ENCODE results near the gene FKBP8. TPM values are rescaled to one million over a fixed set of nuclear protein-coding genes. Genes with fewer than 3 reads are reported as not detected.
A peak's percentile ranks its signal among the peaks of the same experiment; 100 is the strongest.

Gene FKBP8
- total RNA-seq, 1 experiment from 2014 or later: 184 TPM

DNA sequence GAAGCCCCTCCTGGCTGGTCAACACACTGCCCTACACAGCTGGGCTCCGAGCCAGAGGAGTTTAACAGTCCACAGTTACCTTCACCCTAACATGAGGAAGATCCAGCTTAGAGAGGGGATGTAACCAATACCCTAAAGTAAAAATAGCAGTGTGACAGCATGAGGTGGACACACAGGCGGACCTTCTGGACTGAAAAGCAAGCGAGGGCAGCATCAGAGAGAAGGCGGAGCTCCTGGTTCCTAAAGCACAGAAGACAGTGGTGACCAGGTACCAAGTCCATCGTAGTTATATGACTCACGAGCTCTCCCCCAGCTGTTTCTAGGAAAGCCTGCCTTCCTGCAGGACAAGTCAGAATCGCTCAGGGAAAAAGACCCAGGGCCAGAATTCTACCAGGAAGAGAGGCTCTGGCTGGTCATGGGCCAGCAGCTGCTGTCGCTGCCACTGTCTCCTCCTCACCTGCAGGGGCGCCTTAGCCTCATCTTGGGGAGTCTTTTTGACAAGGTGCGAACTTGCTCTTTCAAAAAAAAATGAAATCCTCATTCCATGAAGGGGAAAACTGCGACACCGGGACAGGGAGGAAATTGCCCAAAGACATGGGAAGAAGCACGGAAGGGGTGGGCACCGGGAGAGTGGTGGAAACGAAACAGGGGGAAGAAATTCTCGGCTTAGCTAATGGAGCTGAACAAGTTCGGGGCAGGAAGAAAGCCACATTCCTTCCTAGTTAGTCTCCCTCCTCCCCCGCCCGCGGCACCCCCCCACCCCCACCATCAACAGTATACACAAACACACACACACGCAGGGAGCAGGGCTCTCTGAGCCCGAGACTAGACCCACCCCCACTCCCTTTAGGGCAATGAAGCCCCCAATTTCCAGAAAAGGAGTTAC lies 23.2 kb downstream of the FKBP8 start:
- H3K27ac Mint-ChIP-seq (ENCODE audit: unreplicated experiment): peak overlapping the region; percentile 89
- POLR2A ChIA-PET: interaction anchor here (0.5 to 1.9 kb wide), 5 partner anchors 11 to 241 kb away, joined by 4 to 5 read pairs (median 4); partner anchors contain the start of genes KXD1 and UBA52
- peak; percentile 82 to 88 for DNase-seq
- peaks cover 14% of the 10 kb centered on the region for H3K4me1 Mint-ChIP-seq (ENCODE audit: low read depth, unreplicated experiment)
- CTCF ChIA-PET: interaction anchor here (0.5 to 2.8 kb wide), 17 partner anchors 9 to 494 kb away, joined by 3 to 28 read pairs (median 4); partner anchors contain the start of genes COPE, DDX49, KXD1 and REX1BD
- intact Hi-C loops (cut with micrococcal nuclease; ENCODE audit: unreplicated experiment): loop anchor here (1.0 to 5.0 kb wide), 4 partner anchors 16 to 52 kb away; partner anchors contain the start of genes KXD1 and UBA52
- no peaks in the 10 kb centered on the region for H3K9me3 Mint-ChIP-seq (ENCODE audit: unreplicated experiment)
- TF ChIP-seq, protein P1, sequence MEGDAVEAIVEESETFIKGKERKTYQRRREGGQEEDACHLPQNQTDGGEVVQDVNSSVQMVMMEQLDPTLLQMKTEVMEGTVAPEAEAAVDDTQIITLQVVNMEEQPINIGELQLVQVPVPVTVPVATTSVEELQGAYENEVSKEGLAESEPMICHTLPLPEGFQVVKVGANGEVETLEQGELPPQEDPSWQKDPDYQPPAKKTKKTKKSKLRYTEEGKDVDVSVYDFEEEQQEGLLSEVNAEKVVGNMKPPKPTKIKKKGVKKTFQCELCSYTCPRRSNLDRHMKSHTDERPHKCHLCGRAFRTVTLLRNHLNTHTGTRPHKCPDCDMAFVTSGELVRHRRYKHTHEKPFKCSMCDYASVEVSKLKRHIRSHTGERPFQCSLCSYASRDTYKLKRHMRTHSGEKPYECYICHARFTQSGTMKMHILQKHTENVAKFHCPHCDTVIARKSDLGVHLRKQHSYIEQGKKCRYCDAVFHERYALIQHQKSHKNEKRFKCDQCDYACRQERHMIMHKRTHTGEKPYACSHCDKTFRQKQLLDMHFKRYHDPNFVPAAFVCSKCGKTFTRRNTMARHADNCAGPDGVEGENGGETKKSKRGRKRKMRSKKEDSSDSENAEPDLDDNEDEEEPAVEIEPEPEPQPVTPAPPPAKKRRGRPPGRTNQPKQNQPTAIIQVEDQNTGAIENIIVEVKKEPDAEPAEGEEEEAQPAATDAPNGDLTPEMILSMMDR (IDR thresholded peaks at IDR 0.05; ENCODE audit: insufficient read depth in 1 of 2, low read depth in 1 of 2, low read length in 1 of 2, severe bottlenecking in 1 of 2, unreplicated experiment in 1 of 2): peak; percentile 72 to 73
- BruUV-seq (replicated peaks): no TSS peak
- peak overlapping the region; percentile 90 for H3K4me3 ChIP-seq (ENCODE audit: low read depth, low read length)
- no peaks in the 10 kb centered on the region for H3K27me3 ChIP-seq (replicated peaks; ENCODE audit: control insufficient read depth, insufficient read depth, low read length)
- H3K27me3 Mint-ChIP-seq (ENCODE audit: insufficient read depth, unreplicated experiment): no peaks in the 10 kb centered on the region
- H3K9me3 ChIP-seq: no peaks in the 10 kb centered on the region
- peaks cover 15% of the 10 kb centered on the region for H3K36me3 Mint-ChIP-seq (ENCODE audit: insufficient read depth, unreplicated experiment)
- no peaks in the 10 kb centered on the region for H3K36me3 ChIP-seq (ENCODE audit: control insufficient read depth, insufficient read depth, low read length)
- peaks cover 11% of the 10 kb centered on the region for H3K4me1 ChIP-seq
- H3K4me3 Mint-ChIP-seq (ENCODE audit: unreplicated experiment): peak overlapping the region; percentile 81

- Mint-ChIP-seq H3K27me3 (ENCODE audit: insufficient read depth, unreplicated experiment) (no peaks in the 10 kb centered on the region), H3K9me3 (ENCODE audit: unreplicated experiment) (no peaks in the 10 kb centered on the region), H3K4me3 (ENCODE audit: unreplicated experiment) (no peak overlapping the region), H3K27ac (ENCODE audit: unreplicated experiment) (no peak overlapping the region), H3K4me1 (ENCODE audit: low read depth, unreplicated experiment) (peaks cover 24% of the 10 kb centered on the region), H3K36me3 (ENCODE audit: insufficient read depth, unreplicated experiment) (peaks cover 19% of the 10 kb centered on the region)
- Histone ChIP-seq H3K27me3 (replicated peaks; ENCODE audit: control insufficient read depth, insufficient read depth, low read length) (no peaks in the 10 kb centered on the region), H3K36me3 (ENCODE audit: control insufficient read depth, insufficient read depth, low read length) (no peaks in the 10 kb centered on the region), H3K9me3 (no peaks in the 10 kb centered on the region), H3K4me1 (peaks cover 19% of the 10 kb centered on the region), H3K4me3 (ENCODE audit: low read depth, low read length) (no peak overlapping the region)
- BruUV-seq (replicated peaks): no TSS peak
- intact Hi-C loops (cut with micrococcal nuclease; ENCODE audit: unreplicated experiment): no loop called here
- TF ChIP-seq, protein P1 (IDR thresholded peaks at IDR 0.05; ENCODE audit: insufficient read depth in 1 of 2, low read depth in 1 of 2, low read length in 1 of 2, severe bottlenecking in 1 of 2, unreplicated experiment in 1 of 2): no peak
- ChIA-PET POLR2A (interaction anchor here (0.6 kb wide), 1 partner anchor 30 kb away, joined by 3 read pairs; no protein-coding TSS in a partner anchor), CTCF (interaction anchor here (1.6 kb wide), 1 partner anchor 71 kb away, joined by 4 read pairs; no protein-coding TSS in a partner anchor)
- DNase-seq: no peak
Measured at GRCh38 chr19:18518639-18519038, 24.7 kb downstream of the FKBP8 start.

GRCh38 chr19:18517606-18518005 lies 25.8 kb downstream of the FKBP8 start:
- no peaks in the 10 kb centered on the region for H3K27me3 ChIP-seq (replicated peaks; ENCODE audit: control insufficient read depth, insufficient read depth, low read length)
- H3K4me1 ChIP-seq: peaks cover 19% of the 10 kb centered on the region
- no peaks in the 10 kb centered on the region for H3K9me3 ChIP-seq
- Mint-ChIP-seq H3K4me1 (ENCODE audit: low read depth, unreplicated experiment) (peaks cover 30% of the 10 kb centered on the region), H3K4me3 (ENCODE audit: unreplicated experiment) (no peak overlapping the region), H3K36me3 (ENCODE audit: insufficient read depth, unreplicated experiment) (peaks cover 19% of the 10 kb centered on the region), H3K27me3 (ENCODE audit: insufficient read depth, unreplicated experiment) (no peaks in the 10 kb centered on the region), H3K9me3 (ENCODE audit: unreplicated experiment) (no peaks in the 10 kb centered on the region), H3K27ac (ENCODE audit: unreplicated experiment) (no peak overlapping the region)
- POLR2A ChIA-PET: no interaction called here
- H3K36me3 ChIP-seq (ENCODE audit: control insufficient read depth, insufficient read depth, low read length): no peaks in the 10 kb centered on the region
- no peak for DNase-seq
- intact Hi-C loops (cut with micrococcal nuclease; ENCODE audit: unreplicated experiment): no loop called here
- no peak overlapping the region for H3K4me3 ChIP-seq (ENCODE audit: low read depth, low read length)
- no TSS peak for BruUV-seq (replicated peaks)
- TF ChIP-seq, protein P1 (IDR thresholded peaks at IDR 0.05; ENCODE audit: insufficient read depth in 1 of 2, low read depth in 1 of 2, low read length in 1 of 2, severe bottlenecking in 1 of 2, unreplicated experiment in 1 of 2): no peak
- CTCF ChIA-PET: interaction anchor here (1.6 kb wide), 1 partner anchor 72 kb away, joined by 4 read pairs; no protein-coding TSS in a partner anchor
